GM19324 (cell line): ENCODE measurements around the gene RAB29.

Experiments used
- ATAC-seq: cut with Tn5 transposase; IDR thresholded peaks from one replicate; pipeline ENCODE4 v1.9.1; 2021; ENCODE audit warnings: mild to moderate bottlenecking, moderate library complexity; ENCODE audit not compliant: unreplicated experiment, low FRiP score

Gene RAB29

DNA sequence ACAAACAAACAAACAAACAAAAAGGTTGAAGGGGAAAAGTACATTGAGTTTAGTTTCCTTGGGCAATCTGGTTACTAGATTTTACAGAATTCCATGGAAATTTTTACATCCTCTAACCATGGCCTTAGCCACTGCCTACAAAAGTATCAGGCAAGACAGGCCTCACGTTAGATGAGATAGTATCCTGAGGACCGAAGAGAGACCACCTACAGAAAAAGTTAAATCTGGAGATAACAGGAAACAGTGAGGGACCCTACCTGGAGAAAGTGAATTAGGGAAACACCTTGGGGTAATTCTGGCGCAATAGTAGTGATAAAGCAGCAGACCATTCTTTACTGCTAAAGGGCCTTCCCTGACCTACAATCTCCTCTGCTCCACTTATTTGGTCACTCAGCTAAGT is 8.7 kb downstream of the RAB29 start:
- no peak for ATAC-seq

DNA sequence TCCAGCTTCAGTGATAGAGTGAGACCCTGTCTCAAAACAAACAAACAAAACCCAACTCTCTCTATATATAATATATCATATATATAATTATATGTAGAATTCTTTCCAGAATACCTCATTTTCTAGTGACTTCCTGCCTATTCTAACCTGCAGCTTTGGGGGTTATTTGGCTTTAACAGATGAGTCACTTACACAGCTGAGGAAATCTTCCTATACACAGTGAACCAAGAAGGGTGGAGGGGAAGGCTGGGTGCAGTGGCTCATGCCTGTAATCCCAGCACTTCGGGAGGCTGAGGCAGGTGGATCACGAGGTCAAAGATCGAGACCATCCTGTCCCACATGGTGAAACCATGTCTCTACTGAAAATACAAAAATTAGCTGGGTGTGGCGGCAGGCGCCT is 9.2 kb downstream of the RAB29 start:
- no peak for ATAC-seq

DNA sequence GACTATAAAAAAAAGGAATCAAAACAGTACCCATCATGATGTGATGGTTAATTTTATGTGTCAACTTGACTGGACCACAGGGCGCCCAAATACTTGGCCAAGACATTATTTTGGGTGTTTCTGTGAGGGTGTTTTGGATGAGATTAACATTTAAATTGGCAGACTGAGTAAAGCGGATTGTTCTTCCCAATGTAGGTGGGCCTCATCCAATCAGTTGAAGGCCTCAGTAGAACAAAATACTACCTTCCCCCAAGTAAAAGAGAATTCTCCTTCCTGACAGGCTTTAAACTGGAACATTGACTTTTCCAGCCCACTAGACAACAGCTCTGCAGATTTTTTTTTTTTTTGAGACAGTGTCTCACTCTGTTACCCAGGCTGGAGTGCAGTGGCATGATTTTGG is 10.7 kb downstream of the RAB29 start:
- ATAC-seq: no peak

DNA sequence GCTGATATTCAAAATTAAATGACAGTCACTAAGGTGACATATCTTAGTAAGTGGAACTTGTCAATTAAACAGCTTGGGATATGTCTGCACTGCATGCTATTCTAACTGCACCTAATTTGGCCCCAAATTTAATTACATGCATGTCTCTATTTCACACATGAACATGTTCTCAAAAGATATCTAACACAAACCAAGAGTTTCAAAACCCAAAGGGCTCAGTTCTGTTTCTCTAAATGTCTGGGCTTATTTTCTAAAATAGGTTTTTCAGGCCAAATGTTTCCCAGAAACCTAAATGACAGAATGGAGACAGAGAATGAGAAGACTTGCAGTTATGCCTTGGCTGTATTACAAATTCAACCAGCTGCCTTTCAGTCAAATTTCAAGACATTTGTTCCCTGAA is 11.3 kb downstream of the RAB29 start:
- no peak for ATAC-seq

DNA sequence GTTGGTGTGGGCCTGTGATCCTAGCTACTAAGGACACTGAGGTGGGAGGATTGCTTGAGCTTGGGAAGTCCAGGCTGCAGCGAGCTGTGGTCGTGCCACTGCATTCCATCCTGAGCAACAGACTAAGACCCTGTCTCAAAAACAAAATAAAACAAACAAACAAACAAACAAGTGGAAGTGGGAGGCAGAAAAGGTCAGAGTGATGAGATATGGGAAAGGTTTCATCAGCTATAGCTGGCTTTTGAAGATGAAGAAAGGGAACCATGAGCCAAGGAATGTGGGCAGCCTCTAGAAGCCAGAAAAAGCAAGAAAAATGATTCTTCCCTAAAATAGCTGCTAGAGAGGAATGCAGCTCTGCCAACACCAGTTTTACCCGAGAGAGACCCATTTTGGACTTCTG is 14.7 kb downstream of the RAB29 start:
- no peak for ATAC-seq

DNA sequence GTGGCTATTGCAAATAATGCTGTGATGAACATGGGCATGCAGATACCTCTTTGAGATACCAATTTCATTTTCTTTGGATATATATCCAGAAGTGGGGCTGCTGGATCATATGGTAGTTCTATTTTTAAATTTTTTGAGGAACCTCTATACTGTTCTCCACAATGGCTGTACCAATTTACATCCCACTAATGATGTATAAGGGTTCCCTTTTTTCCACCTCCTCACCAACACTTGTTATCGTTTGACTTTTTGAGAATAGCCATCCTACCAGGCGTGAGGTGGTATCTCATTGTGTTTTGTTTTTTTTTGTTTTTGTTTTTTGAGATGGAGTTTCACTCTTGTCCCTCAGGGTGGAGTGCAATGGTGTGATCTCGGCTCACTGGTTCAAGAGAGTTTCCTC is 18.7 kb downstream of the RAB29 start:
- ATAC-seq: no peak

DNA sequence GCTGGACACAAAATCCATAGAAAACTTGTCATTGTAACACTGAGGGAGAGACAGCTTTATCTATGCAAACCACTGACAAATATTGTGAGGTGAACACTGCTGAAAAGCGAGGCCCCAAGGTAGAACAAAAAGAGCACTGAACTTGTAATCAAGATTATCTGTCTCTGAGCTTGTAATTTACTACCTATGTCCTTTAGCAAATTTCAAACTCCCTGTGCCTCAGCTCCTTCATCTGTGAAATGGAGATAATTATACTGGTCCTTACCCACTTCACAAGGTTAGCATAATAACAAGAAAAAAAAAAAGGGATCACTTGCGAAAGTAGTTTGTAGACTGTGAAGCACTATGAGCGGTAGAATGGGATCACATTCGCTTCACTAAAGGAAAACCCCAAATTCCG is 20.4 kb downstream of the RAB29 start:
- ATAC-seq: no peak

DNA sequence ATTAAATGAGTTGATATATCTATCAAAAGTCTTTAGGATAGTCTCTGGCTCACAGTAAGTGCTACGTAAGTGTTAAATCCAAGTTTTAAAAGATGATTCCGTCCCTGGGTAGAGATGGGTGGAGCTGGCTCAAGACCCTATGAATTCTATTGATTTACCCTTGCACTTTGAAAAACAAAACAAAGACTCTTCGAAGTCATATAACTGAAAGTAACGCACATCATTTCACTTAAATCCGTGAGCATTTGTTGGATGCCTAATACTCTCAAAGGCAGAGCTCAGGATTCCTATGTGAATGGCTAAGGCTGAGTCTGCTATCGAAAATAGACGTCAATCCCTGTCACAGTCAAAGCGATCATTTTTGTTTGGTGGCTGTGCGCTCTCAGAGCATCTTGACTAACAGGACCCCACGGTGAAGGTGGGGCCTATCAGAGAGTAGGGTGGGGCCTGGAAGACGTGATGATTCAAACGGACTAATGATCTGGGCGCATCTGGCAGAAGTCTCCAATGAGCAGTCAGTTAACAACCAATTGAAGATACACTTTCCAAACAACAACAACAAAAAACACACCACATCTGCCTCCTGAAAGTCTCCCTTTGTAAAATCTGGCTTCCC is 24.1 kb downstream of the RAB29 start:
- no peak for ATAC-seq

DNA sequence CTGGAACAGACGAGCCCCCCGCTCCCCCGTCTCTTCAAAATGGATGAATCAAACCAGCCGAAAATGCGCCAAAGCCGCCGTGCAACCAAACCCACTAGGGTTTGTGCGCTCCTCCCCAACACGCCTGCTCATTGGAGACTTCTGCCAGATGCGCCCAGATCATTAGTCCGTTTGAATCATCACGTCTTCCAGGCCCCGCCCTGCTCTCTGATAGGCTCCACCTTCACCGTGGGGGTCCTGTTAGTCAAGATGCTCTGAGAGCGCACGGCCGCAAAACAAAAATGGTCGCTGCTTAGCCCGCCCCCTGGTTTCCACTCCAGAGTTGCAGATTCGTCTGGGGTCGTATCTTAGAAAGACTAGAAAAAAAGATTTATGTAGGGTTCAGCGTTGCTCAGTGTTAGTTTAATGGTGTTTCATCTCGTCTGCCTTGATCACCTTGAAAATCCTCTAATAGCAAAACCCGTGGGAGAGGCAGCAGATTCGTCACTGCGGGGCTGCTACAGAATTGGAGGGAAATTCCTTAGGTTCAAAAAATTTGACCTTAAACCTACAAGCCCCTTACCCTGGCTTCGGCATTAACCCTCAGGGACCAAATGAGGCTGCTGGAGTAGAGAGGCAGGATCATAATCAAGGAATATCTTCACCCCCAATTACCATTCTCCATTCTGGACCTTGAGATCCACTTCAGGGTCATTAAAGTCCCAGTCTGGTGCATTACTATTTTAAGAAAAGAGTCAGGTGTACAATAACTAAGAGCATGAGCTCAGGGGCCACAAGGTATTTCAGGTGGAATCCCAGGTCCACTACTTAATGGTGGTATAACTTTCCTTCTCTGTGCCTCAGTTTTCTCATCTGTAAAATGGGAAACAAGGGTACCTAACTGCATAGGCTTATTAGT is 24.9 kb downstream of the RAB29 start, which contains the start of gene NUCKS1:
NUCKS1 (minus strand) TSS at position 45 of the 898 bp plus-strand sequence. CDS start 209 bp downstream, outside the sequence.
- ATAC-seq: peak; percentile 74

DNA sequence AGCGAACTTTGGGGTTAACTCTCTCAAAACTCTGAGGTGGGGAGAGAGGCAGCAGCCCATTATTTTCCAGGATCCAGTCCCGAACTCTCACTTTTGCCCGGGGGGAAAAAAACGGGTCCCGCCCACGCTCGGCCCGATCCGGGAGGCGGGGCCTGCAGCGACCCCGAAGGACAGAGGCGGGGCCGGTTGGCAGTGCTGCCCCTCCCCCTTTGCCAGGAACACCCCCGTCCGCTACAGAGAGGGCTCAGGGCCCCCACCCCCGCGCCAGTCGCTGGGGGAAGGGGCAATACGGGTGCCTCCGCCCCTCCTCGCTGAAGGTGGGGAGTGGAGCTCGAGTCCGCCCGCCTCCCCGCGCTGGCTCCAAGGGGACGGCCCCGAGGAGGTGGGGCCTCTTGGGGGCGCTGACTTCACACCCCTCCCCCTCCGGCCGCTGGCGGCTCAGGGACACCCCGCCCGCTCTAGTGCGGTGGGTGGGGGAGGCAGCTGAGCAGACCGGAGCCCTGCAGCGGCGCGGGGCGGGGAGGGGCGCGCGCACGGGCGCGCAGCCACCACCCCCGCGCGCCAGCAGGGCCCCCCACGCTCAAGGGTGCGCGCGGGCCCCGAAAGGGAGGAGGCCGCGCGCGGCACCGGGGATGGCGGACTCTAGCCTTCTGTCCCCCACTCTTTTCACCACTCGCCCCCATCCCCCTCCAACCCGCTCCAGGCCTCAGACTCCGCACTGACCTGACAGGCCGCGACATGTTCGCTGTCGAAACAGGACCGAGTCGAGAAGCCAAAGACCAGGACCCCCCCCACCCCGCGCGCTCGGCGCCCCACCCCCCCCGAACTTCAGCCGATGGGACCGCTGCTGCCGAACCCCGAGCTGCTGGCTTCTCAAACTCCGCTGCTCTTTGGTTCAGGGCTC is 25.8 kb downstream of the RAB29 start:
- ATAC-seq: peak; percentile 90

DNA sequence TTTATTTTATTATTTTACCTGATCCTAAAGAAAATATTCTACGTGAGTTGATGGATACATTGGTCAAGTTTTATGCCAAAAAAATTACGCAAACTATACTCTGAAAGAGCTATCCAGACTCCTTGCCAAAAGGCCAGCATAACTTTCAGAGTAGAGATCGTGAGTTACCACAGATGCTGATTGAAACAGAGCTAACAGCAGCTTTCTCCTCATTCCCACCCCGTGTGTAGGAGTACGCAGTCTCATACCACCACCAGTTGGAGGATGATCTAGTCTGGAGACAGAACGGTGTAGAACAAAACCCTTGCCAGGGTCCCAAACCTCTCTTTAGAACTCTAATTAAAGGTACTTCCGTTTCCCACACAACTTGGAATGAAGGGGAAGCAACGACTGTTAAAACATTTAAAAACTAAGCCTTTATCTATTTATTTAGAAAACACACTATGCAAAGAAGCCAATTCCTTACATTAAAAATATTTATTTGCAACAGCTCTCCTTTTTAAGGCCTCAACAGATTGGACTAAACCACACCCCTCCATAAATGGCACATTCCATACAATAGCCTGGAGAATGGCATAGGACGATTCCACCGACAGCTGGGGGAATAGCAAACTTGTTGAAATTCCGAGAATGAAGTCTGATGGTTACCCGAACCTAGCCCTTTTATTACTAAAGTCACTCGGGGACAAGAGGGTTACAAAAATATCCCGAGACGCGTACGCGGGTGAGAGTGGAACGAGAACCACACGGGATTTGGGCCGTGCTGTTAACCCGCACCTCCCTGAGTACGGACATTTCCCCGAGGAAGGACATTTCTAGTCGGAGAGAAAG is 26.7 kb downstream of the RAB29 start:
- ATAC-seq: peak; percentile 13

DNA sequence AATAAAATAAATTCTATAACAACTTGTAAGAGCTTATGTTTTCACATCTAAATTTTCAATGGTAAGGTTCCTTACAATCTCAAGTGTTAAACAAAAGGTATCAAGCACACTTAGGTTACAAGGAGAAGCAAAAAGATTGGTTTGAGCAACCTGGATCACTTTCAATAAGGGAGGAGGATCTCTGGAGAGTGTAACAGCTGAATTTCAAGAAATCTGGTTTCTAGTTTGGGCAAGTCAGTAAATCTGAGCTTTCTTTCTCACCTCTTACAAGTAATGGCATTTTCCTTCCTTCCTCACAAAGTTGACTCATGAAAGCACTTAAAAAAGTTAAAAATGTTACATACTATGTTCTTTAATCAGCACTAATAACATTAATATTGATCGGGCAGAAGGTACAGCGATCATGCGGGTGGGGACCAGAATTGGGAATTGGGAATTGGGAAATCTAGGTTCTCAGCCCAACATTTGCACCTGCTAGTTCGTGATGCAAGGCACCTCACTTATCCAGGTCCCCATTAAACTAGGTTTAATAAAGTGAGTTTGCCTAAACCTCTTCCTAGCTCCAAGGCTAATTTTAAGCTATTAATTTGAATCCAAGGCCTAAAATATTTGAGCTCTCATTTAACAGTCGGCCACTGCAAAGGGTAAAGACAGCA is 28.4 kb downstream of the RAB29 start:
- ATAC-seq: no peak

DNA sequence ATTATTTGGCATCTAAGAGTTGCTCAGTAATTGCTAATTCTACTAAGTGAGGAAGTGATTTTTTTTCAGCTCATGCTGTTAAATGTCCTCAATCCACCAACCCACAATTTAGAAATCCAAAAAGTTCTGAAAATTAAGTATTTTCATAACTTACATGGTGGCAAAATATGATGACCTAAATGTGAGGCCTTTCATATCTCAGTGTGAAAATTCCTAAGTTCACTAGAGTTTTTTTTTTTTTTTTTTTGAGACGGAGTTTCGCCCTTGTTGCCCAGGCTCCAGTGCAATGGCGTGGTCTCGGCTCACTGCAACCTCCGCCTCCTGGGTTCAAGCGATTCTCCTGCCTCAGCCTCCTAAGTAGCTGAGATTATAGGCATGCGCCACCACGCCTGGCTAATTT is 30.9 kb downstream of the RAB29 start:
- ATAC-seq: no peak

DNA sequence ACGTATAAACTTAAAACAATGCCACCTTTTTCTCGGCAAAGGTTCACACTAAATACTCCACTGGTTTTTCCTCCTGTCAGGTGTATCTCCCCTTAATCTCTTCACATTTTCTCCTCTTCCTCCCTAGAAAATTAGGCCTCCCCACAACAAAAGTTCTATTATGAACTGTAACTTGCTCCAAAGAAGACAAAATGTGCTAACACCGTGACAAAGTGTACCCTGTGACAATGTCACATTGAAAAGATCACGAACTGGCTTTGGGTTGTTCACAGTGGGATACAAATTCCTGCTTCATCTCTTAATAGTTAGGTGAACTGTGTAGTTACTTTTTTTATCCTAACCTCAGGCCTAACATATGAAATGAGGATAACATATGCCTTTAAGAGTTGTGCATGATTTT is 31.3 kb downstream of the RAB29 start:
- no peak for ATAC-seq

DNA sequence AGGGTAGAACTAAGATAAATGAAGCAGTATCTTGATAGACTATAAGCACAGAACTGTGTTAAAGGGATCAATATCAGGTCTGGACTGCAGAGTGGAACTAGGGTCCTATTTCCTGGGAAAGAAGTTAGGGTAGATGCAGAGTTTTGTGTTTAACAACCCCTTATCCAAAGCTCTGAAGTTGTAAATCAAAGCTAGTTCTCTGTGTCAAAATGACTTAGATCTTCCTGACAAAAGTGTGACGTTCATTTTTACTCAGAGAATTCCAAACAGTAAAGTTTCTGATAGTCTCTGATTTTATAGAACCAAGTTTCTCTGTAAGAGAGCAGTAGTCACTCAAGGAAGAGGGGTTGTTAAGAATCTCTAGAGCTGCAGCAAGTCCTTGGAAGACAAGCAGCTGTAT is 33.6 kb downstream of the RAB29 start:
- no peak for ATAC-seq

DNA sequence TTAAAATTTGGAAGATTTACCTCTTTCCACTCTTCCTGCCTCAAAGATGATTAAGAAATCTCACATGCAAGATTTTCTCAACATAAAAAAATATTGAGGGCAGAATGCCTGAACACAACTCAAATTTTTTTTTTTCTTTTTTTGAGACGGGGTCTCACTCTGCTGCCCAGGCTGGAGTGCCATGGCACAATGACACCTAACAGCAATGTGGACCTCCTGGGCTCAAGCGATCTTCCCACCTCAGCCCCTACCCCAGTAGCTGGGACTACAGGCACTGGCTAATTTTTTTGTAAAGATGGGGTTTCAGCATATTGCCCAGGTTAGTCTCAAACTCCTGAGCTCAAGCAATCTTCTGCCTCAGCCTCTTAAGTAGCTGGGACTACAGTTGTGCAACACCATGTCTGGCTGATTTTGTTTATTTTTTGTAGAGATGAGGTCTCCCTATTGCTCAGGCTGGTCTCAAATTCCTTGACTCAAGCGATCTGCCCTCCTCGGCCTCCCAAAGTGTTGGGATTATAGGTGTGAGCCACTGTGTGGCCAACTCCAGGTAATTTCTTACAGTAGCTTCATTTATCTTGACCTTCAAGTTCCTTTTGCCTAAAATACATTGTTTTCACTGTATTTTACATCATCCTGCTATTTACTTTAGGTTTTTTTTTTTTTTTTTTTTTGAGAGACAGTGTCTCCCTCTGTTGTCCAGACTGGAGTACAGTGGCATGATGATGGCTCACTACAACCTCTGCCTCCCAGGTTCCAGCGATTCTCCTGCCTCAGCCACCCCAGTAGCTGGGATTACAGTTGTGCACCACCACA is 35.7 kb downstream of the RAB29 start:
- ATAC-seq: no peak

DNA sequence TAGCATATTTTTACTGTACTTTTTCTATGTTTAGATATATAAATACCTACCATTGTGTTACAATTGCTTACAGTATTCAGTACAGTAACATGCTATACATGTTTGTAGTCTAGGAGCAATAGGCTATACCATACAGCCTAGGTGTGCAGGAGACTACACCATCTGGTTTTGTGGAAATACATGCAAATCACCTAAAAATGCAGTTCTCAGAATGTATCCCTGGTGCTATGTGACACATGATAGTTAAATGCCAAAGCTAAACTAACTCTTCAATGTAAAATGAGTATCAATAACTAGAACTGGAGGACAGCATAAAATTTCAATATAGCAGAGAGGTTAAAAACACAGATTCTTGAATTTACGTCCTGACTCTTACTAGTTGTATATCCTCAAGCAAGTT is 40.1 kb downstream of the RAB29 start:
- no peak for ATAC-seq

DNA sequence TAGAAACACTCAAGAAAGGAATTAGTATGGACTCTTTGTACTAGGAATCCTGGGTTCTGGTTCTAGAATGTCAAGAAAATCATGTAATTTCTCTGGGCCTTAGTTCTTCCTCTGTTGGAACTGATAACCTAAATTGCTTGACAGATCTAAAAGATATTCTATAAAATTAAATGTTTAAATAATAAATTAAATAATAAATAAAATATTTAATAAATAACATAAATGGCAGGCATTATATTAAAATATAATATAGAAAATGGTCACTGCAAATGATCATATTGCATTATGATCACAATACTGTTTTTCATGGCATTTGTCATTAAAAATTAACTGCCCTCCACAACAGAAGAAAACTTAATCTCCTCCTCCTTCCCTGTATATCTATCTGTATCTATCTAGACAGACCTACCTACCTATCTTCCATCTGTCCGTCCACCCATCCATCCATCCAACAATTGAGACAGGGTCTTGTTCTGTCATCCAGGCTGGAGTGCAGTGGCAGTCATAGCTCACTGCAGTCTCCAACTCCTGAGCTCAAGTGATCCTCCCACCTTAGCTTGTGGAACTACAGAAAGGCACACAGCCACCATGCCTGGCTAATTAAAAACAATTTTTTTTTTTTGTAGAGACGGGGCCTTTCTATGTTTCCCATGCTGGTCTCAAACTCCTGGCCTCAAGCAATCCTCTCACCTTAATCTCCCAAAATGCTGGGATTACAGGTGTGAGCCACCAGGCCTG is 41.7 kb downstream of the RAB29 start:
- ATAC-seq: no peak
